ENCODE results near the gene TIMM10.

TIMM10 gene

GRCh38 chr11:57479911-57480310 is 50.6 kb downstream of the TIMM10 start:
- no peak for TF ChIP-seq CTCF (IDR thresholded peaks at IDR 0.05; ENCODE audit: low read depth, low read length, missing control alignments)
- DNase-seq (ENCODE audit: low read depth) = no peak
- no peak overlapping the region for H3K4me3 ChIP-seq (ENCODE audit: low read depth, low read length)

GRCh38 chr11:57479021-57479663 is 51.4 kb downstream of the TIMM10 start:
- H3K4me3 ChIP-seq (ENCODE audit: low read depth, low read length) = no peak overlapping the region
- no peak for DNase-seq (ENCODE audit: low read depth)
- TF ChIP-seq CTCF (IDR thresholded peaks at IDR 0.05; ENCODE audit: low read depth, low read length, missing control alignments) = no peak
